Heart left ventricle (tissue), 13 donors: Measurements from ENCODE around the gene FBXL17.

Source experiments
- CTCF ChIP-seq, 12 donors: fragments of 200-600 bp; sonication (generic) in 4 of 12; IDR thresholded peaks; one replicate each; pipeline versions ENCODE4 v1.5.0 to v1.8.0; 2018 to 2022; ENCODE audit warnings: antibody characterized with exemption in 12 of 12, mild to moderate bottlenecking in 5 of 12
- POLR2A ChIP-seq, 2 donors: fragments of 450-650 bp; IDR thresholded peaks; one replicate each; pipeline ENCODE4 v1.6.1; 2017; ENCODE audit warnings: antibody characterized with exemption in 2 of 2, mild to moderate bottlenecking in 2 of 2, moderate library complexity in 2 of 2
- donor health status: ischemic (EF 13 %, LVEDD 7.1; RV severe dilation, severe dysfunction).
- donor health status: DM: no; HTN: yes; CAD: no.
- donor health status: DM: no; HTN: no; CAD: no.
- donor health status: ischemic (EF 25% LVEDD 6.9; RV normal size, moderate dysfunction).
- donor health status: ischemic (EF 25% LVEDD 5.7; RV mildly dilated, moderate dysfunction).
- donor health status: ischemic (EF 35%, LVEDD 5.7; RV mildly dilated, moderate dysfunction).
- donor health status: nonischemic (EF 11% LVEDD 7.7; RV severe dilation, severe dysfunction).
- donor health status: DM: yes; HTN: yes; CAD: no.
- donor health status: PGD.
- donor health status: ischemic (EF 29% LVEDD 5.4; RV normal size, mild dysfunction).
- donor health status: nonischemic (EF 23%, LVEDD 6.1; RV moderate dilation, normal function).

DNA sequence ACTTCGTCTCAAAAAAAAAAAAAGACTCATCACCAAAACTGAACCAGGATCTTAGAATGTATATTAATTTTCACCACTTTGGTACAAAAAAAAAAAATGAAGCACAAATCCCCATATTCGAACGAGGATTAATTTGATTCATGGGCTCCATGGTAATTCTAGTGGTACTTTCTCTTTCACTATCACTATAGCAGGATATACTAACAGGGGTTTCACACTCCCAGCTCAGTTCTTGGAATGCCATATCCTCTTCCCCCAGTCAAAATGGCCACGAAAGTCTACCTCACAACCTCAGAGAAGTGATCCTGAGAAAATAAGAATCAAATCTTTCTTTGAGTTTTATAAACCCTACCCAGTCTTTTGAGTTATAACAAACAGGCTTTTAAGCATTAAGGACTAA is 235.7 kb downstream of the FBXL17 start:
- TF ChIP-seq CTCF (IDR thresholded peaks at IDR 0.05), result no peak
- no peak for TF ChIP-seq POLR2A (IDR thresholded peaks at IDR 0.05)
